ENCODE data around the gene TNIK.

GRCh38 chr3:171160325-171160724 lies 299.9 kb downstream of the TNIK start:
- TF ChIP-seq, protein P1, sequence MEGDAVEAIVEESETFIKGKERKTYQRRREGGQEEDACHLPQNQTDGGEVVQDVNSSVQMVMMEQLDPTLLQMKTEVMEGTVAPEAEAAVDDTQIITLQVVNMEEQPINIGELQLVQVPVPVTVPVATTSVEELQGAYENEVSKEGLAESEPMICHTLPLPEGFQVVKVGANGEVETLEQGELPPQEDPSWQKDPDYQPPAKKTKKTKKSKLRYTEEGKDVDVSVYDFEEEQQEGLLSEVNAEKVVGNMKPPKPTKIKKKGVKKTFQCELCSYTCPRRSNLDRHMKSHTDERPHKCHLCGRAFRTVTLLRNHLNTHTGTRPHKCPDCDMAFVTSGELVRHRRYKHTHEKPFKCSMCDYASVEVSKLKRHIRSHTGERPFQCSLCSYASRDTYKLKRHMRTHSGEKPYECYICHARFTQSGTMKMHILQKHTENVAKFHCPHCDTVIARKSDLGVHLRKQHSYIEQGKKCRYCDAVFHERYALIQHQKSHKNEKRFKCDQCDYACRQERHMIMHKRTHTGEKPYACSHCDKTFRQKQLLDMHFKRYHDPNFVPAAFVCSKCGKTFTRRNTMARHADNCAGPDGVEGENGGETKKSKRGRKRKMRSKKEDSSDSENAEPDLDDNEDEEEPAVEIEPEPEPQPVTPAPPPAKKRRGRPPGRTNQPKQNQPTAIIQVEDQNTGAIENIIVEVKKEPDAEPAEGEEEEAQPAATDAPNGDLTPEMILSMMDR (IDR thresholded peaks at IDR 0.05), result no peak
- no peak for TF ChIP-seq POLR2A (IDR thresholded peaks at IDR 0.05)
